IPS-18c (cell line): ENCODE measurements around the gene VSIG10.
"Not testable (repeated sequence)": the region's sequence is repeated elsewhere in the genome, so short reads cannot be mapped to it uniquely, and the experiment has no call there.

Source experiments
- H3K4me3 ChIP-seq: 2 replicates; pipeline ENCODE4 v1.7.0; 2013; ENCODE audit warnings: low read depth, mild to moderate bottlenecking, low read length, moderate library complexity; ENCODE audit not compliant: insufficient read depth
- H3K9me3 ChIP-seq: one replicate; pipeline ENCODE4 v1.6.1; 2013; ENCODE audit warnings: mild to moderate bottlenecking, low read length, moderate library complexity; ENCODE audit not compliant: control insufficient read depth, insufficient read depth

The VSIG10 gene

GRCh38 chr12:118022097-118022727, 81.6 kb downstream of the VSIG10 start:
- H3K9me3 ChIP-seq, H3K4me3 ChIP-seq: not testable (repeated sequence)

- Histone ChIP-seq H3K9me3 (no peaks in the 10 kb centered on the region), H3K4me3 (no peak overlapping the region)
Observed at GRCh38 chr12:118020036-118020435, 83.8 kb downstream of the VSIG10 start.

- Histone ChIP-seq H3K9me3 (no peaks in the 10 kb centered on the region), H3K4me3 (peak overlapping the region; percentile 22; the same call in 1 of the 2 replicates)
Observed at GRCh38 chr12:118017926-118018325, 85.9 kb downstream of the VSIG10 start.

- H3K4me3 ChIP-seq, result peak within 1 kb of the TSS; percentile 95
- H3K9me3 ChIP-seq, result no peaks in the 10 kb centered on the region
Observed at GRCh38 chr12:118016424-118017264, 87.2 kb downstream of the VSIG10 start, which contains the start of gene RFC5. RFC5 (plus strand) TSS chr12:118016703; CDS start chr12:118016828, 125 bp downstream.

GRCh38 chr12:118015944-118016343, 87.9 kb downstream of the VSIG10 start:
- H3K4me3 ChIP-seq, result no peak overlapping the region
- no peaks in the 10 kb centered on the region for H3K9me3 ChIP-seq

- no peaks in the 10 kb centered on the region for H3K9me3 ChIP-seq
- H3K4me3 ChIP-seq, result no peak overlapping the region
Observed at GRCh38 chr12:118015306-118015705, 88.5 kb downstream of the VSIG10 start.
